Measurements from ENCODE around the gene DEAF1. TPM values are rescaled to one million over a fixed set of nuclear protein-coding genes. Genes with fewer than 3 reads are reported as not detected.

DEAF1 gene
- total RNA-seq, 1 donor from 2014 or later: 60.5 TPM

DNA sequence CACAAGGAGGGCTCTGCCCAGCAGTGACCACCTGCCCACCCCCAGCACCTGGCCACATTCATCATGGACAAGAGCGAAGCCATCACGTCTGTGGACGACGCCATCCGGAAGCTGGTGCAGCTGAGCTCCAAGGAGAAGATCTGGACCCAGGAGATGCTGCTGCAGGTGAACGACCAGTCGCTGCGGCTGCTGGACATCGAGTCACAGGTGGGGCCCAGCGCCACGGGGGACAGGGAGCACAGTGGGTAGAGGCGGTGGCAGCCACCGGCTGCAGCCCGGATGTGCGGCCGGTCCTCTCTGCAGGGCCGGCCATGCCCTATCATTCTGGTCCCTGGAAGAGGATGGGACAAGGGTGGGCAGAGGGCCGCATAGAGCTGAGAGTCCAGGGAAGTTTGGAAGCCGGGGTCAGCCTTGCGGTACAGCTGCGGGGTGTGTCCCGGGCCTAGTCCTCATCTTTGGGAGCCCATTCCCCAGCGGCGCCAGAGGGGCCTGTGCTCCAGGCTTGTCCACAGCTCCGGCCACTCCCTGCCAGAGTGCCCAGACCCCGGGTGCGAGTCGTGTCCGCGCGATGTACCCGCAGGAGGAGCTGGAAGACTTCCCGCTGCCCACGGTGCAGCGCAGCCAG lies 25.1 kb upstream of the DEAF1 start:
- DNase-seq (ENCODE audit: low spot score in 2 of 2): no peak
- intact Hi-C loops (cut with DNase I): no loop called here
- TF ChIP-seq, protein P1, sequence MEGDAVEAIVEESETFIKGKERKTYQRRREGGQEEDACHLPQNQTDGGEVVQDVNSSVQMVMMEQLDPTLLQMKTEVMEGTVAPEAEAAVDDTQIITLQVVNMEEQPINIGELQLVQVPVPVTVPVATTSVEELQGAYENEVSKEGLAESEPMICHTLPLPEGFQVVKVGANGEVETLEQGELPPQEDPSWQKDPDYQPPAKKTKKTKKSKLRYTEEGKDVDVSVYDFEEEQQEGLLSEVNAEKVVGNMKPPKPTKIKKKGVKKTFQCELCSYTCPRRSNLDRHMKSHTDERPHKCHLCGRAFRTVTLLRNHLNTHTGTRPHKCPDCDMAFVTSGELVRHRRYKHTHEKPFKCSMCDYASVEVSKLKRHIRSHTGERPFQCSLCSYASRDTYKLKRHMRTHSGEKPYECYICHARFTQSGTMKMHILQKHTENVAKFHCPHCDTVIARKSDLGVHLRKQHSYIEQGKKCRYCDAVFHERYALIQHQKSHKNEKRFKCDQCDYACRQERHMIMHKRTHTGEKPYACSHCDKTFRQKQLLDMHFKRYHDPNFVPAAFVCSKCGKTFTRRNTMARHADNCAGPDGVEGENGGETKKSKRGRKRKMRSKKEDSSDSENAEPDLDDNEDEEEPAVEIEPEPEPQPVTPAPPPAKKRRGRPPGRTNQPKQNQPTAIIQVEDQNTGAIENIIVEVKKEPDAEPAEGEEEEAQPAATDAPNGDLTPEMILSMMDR (IDR thresholded peaks at IDR 0.05): no peak
- Histone ChIP-seq H3K27ac (no peak overlapping the region), H3K27me3 (no peaks in the 10 kb centered on the region), H3K4me3 (no peak overlapping the region), H3K36me3 (peaks cover 3 to 10% of the 10 kb centered on the region in 2 donors), H3K9me3 (no peaks in the 10 kb centered on the region), H3K4me1 (no peaks in the 10 kb centered on the region)

DNA sequence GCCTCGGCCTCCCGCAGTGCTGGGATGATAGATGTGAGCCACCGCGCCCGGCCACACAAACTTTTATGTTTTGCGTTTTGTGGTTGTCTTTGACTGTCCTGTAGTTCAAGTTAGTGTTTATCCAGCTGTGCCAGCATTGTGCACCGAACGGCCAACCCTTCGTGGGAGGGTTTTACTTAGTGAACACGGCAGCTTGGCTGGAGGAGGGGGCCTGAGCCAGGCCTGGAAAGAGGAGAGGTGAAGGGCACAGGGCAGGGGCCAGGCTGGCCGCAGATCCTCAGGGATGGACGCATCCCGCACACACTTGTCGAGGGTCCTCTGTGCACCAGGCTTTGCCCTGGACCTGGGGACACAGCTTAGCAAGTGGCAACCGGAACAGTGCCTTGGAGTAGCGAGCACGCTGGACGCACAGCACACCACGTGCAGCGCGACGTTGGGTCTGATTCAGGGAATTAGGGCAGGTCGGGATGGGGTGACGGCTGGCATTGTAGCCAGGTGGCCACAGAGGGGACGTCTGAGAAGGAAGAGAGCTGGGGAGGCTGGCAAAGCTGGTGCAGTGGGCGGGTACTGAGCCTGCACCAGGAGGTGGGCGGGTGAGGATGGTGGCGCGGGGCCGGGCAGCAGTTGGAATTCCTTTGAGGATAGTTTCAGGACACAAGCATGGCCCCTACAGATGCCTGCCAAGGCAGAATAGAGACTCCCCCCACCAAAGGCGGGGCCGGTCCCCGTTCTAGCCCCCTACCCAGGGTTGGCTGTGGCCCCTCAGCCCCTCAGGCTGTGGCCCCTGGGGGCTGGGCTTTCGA lies 24.4 kb upstream of the DEAF1 start:
- intact Hi-C loops (cut with DNase I): no loop called here
- no peak overlapping the region for H3K4me3 ChIP-seq
- no peak for DNase-seq (ENCODE audit: low spot score in 2 of 2)
- no peaks in the 10 kb centered on the region for H3K4me1 ChIP-seq
- H3K27ac ChIP-seq: no peak overlapping the region
- H3K36me3 ChIP-seq: peaks cover 3 to 4% of the 10 kb centered on the region in 2 donors
- no peaks in the 10 kb centered on the region for H3K9me3 ChIP-seq
- TF ChIP-seq, protein P1 (IDR thresholded peaks at IDR 0.05): no peak
- no peaks in the 10 kb centered on the region for H3K27me3 ChIP-seq

DNA sequence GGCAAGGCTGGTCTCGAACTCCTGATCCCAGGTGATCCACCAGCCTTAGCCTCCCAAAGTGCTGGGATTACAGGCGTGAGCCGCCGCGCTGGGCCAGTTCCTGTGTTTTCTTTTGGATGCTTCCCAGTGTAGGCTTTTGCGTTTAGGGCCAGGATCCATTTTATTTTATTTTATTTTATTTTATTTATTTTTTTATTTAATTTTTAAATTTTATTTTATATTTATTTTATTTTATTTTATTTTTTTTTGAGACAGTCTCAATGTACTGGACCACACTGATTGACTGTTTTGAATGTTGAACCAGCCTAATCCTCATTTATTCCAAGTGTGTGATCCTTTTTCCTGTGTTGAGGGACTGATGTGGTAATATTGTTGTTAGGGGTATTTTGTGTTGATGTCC lies 19.4 kb upstream of the DEAF1 start:
- no peaks in the 10 kb centered on the region for H3K4me1 ChIP-seq
- no peak overlapping the region for H3K27ac ChIP-seq
- no peaks in the 10 kb centered on the region for H3K9me3 ChIP-seq
- DNase-seq (ENCODE audit: low spot score in 2 of 2): no peak
- no peaks in the 10 kb centered on the region for H3K27me3 ChIP-seq
- no peak overlapping the region for H3K4me3 ChIP-seq
- intact Hi-C loops (cut with DNase I): no loop called here
- no peaks in the 10 kb centered on the region for H3K36me3 ChIP-seq
- TF ChIP-seq, protein P1 (IDR thresholded peaks at IDR 0.05): no peak

DNA sequence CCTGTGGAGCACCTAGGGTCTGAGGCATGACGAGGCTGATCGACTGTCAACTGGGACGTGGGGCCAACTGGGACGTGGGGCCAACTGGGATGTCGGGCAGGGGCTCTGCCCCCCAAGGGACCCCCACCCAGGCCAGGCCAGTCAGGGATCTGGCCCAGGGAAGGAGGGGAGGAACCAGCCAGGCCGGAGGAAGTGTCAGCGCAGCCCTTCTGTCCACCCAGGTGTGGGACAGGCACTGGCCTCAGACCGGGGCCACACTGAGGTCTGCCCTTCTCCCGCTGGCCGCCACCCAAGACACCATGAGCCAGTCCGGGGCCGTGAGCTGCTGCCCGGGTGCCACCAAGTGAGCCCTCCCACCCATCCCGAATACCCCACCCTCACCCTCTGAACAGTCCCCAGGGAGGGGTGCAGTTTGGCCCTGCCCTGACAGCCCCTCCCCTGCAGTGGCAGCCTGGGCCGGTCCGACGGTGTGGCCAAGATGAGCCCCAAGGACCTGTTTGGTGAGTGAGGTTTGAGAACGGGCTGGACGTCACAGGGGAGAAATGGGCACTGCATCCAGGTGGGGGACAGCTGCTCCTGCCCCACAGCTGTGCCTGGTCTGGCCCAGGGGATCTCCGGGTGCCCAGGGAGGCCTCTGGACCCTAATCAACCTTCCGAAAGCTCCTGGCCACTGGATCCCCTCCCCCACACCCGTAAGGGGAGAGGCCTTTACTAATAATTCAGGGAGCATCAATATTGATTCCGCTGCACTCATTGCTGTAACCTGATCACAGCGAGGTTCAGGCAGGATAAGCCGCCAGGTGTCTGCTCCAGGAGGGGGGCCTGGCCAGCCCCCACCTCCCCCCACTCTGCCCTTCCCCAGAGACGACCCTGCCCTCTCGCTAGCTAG lies 14.3 kb upstream of the DEAF1 start:
- intact Hi-C loops (cut with DNase I): no loop called here
- Histone ChIP-seq H3K4me3 (no peak overlapping the region), H3K27ac (no peak overlapping the region), H3K27me3 (no peaks in the 10 kb centered on the region), H3K9me3 (no peaks in the 10 kb centered on the region), H3K36me3 (no peaks in the 10 kb centered on the region), H3K4me1 (peaks cover 0 to 20% of the 10 kb centered on the region in 2 donors)
- no peak for DNase-seq (ENCODE audit: low spot score in 2 of 2)
- TF ChIP-seq, protein P1 (IDR thresholded peaks at IDR 0.05): no peak

DNA sequence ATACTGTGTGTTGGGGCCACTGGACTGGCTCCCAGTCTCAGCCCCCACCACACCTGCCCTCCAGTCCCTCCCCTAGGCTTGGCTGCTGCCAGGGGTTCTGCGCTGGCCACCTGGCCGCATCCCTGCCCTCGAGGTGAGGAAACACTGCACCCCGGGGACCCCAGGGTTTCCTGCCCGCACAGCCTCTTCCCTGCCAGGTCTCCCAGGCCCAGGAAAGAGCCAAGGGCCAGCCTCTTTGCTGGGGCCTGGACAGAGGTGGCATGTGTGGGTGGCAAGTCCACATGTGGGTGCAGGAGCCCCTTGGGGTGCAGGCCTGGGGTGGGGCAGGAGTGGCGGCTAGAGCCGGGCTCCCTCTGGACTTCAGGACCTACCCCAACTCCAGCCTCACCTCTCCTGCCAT lies 13.5 kb upstream of the DEAF1 start:
- DNase-seq (ENCODE audit: low spot score in 2 of 2): no peak
- peak overlapping the region in 1 of 2 donors; percentile 20 for H3K27ac ChIP-seq
- no peaks in the 10 kb centered on the region for H3K36me3 ChIP-seq
- intact Hi-C loops (cut with DNase I): no loop called here
- H3K4me3 ChIP-seq: no peak overlapping the region
- H3K27me3 ChIP-seq: no peaks in the 10 kb centered on the region
- no peaks in the 10 kb centered on the region for H3K9me3 ChIP-seq
- peaks cover 0 to 21% of the 10 kb centered on the region in 2 donors for H3K4me1 ChIP-seq
- TF ChIP-seq, protein P1 (IDR thresholded peaks at IDR 0.05): no peak
